Astrocyte (in vitro differentiated cells and primary cell): ENCODE measurements around the gene CEBPG.

Experiments used
- EZH2 ChIP-seq: IDR thresholded peaks from 2 replicates; pipeline ENCODE4 v1.6.1; 2012; ENCODE audit warnings: mild to moderate bottlenecking, low read length, inconsistent platforms; ENCODE audit not compliant: insufficient read depth
- TF ChIP-seq, protein P1 (sequence below): IDR thresholded peaks from 2 replicates; pipeline ENCODE4 v1.5.1; 2011; ENCODE audit warnings: low read depth, mild to moderate bottlenecking, inconsistent platforms, low read length, moderate library complexity; ENCODE audit not compliant: insufficient read depth

GRCh38 chr19:33329736-33330135 is 43.8 kb upstream of the CEBPG start:
- TF ChIP-seq EZH2, result no peak
- TF ChIP-seq, protein P1, sequence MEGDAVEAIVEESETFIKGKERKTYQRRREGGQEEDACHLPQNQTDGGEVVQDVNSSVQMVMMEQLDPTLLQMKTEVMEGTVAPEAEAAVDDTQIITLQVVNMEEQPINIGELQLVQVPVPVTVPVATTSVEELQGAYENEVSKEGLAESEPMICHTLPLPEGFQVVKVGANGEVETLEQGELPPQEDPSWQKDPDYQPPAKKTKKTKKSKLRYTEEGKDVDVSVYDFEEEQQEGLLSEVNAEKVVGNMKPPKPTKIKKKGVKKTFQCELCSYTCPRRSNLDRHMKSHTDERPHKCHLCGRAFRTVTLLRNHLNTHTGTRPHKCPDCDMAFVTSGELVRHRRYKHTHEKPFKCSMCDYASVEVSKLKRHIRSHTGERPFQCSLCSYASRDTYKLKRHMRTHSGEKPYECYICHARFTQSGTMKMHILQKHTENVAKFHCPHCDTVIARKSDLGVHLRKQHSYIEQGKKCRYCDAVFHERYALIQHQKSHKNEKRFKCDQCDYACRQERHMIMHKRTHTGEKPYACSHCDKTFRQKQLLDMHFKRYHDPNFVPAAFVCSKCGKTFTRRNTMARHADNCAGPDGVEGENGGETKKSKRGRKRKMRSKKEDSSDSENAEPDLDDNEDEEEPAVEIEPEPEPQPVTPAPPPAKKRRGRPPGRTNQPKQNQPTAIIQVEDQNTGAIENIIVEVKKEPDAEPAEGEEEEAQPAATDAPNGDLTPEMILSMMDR, result no peak
